HTERT RPE-1 (cell line): ENCODE measurements around the gene MCM10.

ENCODE experiments used
- in situ Hi-C: fragments of 300-500 bp; cut with MboI; formaldehyde crosslinking; loops from 4 replicates; pipeline ENCODE4 v1.14.3; 2020; ENCODE audit warnings: low sequenced_read_pairs

Gene MCM10

DNA sequence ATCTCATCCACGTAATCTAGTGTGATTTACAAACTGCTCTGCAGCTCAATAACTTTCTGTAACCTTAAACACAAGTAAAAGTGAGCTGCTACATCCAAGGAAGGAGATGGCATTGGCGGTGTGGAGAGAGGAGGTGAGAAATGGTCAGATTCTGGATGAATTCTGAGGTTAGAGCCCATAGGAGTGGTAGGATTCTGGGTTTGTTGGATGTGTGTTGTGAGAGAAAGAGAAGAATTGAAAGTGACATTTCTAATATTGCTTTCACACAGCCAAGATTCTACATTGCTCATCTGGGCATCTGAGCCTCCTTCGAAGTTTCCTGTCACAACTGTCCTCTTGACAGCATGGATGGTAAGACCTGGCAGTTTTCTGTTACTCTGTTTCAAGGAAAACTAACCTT lies 2.5 kb downstream of the MCM10 start:
- in situ Hi-C loops, result no loop called here

DNA sequence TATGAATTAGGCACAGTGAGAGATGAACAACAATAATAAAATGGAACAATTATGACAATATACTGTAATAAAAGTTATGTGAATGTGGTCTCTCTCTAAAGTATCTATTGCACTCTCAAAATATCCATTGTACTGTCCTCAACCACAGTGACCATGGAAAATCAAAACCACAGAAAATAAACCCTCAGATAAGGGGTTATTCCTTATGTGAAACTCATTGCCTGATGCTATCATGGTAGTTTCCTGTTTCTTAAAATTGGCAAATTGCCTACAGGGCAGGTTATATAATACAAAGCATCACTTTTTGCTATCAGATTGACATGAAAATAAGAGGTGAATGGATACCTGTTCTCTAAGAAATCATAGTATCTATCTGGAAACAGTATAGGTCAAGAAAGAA lies 3.8 kb downstream of the MCM10 start:
- in situ Hi-C loops, result no loop called here

DNA sequence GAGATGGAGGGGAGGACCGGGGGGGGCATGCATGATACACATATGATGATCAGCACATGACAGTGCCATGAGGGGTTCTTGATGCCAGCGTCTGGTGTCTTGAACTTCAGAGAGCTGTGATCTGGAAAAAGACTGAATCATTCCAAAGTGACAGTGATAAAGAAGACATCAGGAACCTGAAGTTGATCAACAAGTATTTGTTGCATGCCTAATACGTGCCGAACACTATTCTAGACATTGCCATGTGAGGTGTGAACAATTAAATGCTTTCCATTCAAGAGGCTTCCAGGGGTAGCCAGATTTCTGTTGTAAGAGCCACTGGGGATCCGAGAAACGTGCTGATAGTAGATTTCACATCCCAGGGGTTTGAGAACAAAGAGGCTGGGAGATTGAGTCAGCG lies 6.2 kb downstream of the MCM10 start:
- in situ Hi-C loops, result no loop called here

DNA sequence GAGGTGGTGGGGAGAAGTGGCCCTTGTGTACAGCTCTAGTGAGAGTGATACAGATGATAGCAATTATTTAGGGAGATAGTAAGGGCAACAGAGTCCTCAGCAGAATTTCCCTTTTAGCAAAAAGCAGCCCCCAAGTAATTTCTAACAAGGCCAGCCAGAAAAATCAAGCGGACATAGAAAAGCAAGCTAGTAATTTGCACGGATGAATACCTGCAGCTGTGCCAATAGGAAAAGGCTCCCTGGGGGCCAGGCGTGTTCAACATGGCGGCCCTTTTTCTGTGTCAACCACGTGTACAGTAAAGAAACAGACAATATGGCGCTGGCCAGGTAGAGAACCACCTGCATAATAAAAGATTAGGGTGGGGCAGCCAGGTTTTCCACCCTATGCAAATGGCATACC lies 7.4 kb downstream of the MCM10 start:
- in situ Hi-C loops, result no loop called here

DNA sequence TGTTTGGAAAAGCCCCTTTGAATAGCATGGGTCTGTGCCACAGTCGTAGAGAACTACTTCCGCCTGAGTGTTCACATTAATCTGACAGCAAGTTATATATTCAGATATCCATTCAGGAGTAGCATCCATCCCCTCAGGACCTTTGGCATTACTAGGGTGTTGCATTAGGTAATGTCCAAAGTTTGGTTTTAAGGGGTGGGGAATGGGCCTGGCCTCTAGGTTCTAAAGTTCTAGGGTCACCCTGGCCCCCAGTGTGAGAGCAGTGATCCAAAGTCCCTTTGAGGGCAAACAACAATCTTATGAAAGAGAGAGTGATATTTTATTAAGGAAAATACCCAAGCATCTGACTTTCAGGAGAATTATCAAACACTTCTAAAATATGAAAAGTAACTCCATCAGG lies 12.3 kb downstream of the MCM10 start:
- in situ Hi-C loops, result no loop called here

DNA sequence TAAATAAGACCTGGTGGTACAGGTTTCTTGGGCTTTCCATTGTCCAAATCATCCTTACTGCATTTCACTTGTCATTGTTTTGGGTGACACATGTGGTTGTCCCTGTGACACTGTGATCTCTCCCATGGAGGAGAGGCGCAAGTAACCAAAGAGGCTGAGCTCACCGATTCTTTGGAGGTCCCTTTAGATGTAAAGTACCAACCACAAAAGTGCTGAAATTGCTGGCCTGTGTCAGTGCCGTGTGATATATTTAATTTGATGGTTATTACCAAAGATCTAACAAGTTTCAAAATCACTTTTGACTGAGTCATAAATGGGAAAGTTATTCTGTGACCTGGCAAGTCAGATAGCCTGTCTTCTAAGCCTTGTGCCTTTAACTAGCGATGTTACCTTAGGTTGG lies 19.4 kb downstream of the MCM10 start:
- in situ Hi-C loops, result no loop called here

DNA sequence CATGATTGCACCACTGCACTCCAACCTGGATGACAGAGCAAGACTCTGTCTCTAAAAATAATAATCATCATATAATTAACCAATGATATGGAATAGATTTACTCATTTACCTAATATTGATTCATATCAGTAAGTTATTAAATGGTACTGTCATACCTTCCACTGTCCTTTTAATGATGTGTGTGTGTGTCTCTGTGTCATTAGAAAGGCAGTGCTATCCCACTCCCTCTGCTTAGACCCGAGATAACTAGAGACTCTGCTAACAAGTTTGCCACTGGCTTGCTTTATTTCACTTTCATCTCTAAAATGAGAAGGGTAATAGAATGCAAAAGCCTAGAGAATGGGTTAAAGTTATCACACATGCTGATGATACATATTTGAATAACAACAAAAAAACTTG lies 21.1 kb downstream of the MCM10 start:
- in situ Hi-C loops, result no loop called here

DNA sequence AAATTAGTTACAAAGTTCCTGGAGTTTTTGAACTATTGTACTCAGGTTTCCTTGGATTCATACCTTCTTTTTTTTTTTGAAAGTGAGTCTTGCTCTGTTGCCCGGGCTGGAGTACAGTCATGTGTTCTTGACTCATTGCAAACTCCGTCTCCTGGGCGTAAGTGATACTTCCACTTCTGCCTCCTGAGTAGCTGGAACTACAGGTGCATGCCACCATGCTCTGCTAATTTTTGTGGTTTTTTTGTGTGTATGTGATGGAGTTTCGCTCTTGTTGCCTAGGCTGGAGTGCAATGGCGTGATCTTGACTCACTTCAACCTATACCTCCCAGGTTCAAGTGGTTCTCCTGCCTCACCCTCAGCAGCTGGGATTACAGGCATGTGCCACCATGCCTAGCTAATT lies 22.3 kb downstream of the MCM10 start:
- in situ Hi-C loops, result no loop called here

DNA sequence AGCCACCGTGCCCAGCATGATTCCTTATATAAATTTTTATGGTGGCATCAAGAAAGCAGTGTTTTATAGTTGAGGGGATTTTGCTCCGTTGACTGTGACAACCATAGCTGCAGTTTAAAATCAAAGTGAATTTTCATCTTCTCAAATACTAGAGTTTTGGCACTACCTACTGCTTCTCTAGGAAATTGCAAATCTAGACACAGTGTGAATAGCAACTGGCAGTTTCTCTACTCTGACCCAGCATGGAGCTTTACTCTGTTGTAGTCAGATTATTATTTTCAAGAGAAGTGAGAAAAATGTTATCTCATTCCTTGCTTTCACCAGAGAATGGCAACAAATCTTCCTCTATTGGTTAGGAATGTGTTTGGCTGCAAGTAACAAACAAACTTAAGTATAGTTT lies 22.9 kb downstream of the MCM10 start:
- in situ Hi-C loops, result no loop called here

DNA sequence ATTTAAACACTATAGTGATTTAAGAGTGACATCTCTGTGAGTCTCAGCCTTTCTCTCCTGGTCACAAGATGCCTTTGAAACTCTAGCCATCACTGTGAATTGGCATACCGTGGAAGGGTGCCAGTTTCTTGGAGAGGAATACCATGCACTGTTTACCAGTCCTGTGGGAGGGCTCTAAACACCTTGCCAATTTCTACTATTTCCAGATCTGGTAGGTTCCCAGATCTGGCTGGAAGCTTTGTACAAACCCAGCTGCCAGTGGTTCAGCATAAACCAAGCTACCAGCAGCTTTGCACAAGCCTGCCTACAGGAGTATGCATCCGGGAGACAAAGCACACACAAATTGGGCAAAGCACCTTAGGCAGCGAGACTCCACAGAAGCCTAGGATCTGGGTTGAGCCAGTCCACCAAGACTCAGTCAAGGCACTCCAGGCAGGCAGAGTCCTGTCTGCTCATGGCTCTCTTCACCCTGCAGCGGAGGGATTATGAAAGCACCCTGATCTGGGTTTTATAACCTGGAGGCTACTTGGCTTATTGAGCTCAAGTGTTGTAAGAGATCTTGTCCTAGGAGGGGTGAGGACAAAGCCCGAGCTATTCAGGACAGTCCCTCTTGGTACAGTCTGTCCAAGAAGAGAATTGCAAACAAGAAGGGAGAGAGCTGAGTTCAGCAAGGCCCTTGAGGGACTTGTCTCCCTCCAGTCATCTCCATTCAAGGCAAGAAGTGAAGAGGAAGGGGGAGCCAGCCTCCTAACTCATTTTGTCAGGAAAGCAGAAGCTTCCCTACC lies 23.6 kb downstream of the MCM10 start:
- in situ Hi-C loops, result no loop called here

DNA sequence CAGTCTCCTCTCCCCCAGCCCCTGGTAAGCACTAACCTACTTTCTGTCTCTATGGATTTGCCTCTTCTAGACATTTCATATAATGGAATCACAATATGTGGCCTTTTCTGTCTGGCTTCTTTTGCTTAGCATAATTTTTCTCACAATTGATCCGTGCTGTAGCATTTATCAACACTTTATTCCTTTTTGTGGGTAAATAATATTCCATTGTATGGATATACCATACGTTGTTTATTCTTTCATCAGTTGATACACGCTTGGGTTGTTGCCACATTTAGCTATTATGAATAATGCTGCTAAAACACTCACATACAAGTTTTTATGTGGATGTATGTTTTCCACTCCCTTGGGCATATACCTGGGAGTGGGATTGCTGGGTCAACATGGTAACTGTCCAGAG lies 25.8 kb downstream of the MCM10 start:
- in situ Hi-C loops, result no loop called here

DNA sequence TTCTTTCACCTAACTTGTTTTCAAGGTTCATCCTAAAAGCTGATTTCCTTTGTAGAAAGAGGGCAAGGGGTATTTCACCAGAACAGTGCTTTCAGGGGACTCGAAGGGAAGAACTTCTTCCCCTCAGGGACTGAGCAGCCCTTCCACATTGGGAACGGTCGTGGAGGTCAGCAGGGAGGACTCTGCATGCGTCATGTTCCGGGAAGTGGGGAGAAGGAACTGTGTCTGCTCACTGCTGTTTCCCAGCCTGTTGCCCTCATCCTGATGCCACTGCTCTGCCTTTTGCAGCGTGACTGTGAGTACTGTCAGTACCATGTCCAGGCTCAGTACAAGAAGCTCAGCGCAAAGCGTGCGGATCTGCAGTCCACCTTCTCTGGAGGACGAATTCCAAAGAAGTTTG lies 27.2 kb downstream of the MCM10 start:
- in situ Hi-C loops, result no loop called here

DNA sequence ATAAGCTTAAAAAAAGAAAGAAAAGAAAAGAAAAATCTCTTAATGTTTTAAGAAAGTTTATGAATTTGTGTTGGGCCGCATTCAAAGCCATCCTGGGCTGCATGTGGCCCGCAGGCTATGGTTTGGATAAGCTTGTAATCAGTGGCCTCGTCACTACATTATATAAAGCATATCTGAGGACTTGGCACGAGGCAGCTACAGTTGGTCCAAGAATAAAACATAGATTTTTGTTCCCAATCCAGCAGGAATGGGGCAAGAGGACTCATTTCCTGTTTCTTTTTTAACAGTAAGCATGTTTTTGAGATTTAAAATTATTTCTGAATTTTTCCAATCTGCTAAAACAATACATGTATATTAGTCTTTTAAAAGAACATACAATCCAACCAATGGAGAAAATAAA lies 28.6 kb downstream of the MCM10 start:
- in situ Hi-C loops, result no loop called here

DNA sequence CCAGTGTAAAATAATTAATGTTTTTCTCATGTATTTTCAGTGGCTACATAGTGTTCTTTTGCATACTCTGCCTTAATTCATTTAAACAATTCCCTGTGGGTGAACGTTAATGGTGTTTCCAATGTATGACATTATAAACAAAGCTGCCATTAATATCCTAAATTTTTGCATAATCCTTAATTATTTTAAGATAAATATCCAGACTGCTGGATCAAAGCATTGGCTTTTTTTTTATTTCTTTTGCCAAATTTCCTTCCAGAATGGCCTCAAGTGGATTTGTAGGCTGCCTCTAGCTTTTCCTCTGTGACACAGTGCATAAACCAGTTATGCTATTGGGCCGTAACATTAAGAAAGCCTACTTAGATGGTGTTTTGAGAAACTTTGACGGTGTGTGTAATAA lies 29.5 kb downstream of the MCM10 start:
- in situ Hi-C loops, result no loop called here

DNA sequence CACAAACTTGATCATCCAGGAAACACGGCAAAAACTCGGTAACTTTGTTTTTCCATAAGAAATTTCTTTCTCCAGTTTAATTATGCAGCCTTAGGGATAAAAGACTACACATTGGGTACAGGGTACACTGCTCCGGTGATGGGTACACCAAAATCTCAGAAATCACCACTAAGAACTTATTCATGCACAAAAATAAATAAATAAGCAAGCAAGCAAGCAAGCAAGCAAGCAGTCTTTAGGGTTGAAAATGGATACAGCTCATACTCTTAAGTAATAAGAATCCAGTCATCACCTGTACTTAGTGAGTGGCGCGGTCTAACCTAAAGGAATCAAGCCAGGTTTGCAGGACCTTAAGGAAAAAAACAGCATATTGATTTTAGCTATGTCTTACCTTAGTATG lies 30.0 kb downstream of the MCM10 start:
- in situ Hi-C loops, result no loop called here

DNA sequence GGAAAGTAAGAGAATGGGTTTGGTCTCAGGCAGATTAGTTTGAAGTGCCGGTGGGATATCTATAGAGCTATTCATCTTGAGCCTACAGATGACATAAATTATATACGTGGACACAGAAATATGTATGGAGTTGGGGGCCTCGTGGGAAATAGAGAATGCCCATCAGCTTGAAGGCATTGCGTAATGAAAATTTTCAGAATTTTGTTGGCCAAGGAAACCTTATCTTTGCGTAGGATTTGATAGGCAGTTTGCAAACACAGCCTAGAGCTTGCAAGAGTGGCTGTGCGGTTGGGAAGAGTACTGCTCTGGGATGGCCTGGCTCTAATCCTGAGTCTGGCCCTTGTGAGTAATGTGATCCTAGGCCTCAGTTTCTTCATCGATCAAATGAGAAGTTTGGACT lies 32.3 kb downstream of the MCM10 start:
- in situ Hi-C loops, result no loop called here

DNA sequence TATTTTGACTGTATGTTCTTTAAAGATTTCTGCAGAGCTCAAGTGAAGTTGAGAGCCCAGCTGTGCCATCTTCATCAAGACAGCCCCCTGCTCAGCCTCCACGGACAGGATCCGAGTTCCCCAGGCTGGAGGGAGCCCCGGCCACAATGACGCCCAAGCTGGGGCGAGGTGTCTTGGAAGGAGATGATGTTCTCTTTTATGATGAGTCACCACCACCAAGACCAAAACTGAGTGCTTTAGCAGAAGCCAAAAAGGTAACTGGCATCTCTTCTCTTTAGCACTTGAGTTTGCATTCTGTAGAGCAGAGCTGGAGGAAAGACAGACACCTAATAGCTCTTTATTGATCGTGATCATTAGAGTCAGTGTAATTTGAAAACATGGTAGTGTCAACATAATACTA lies 33.7 kb downstream of the MCM10 start:
- in situ Hi-C loops, result no loop called here

DNA sequence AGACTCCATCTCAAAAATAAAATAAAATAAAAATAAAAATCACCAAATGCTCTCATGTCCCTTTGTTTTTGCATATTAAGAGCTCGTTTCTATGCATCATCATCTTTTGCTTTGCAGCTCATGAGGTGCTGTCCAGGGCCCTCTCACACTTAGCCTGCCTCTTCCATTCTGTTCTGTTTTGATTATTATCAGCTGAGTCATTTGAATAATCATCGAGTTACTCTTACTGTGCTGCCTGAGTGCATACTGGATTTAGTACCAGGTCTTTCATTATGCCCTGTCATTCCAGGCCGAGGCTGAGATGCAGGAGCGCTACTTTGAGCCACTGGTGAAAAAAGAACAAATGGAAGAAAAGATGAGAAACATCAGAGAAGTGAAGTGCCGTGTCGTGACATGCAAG lies 39.8 kb downstream of the MCM10 start:
- in situ Hi-C loops, result no loop called here

DNA sequence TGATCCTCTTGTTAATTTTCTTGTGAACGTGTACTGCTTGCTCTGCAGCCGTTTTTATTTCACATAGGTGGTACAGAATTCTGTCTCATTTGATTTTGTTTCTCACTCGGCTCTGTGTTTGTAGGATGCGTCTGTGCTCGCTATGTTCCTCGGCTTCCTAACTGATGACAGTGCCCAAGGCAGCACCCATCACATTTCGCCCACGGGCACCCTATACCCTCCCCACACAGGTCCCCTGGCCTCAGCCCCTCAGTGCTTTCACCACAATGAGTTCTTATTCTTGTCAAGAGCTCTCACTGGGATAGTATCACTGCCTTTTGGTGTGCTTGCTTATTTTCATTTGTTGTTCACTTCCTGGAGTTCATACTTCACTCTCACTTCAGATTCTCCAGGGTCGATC lies 44.7 kb downstream of the MCM10 start:
- in situ Hi-C loops, result no loop called here

DNA sequence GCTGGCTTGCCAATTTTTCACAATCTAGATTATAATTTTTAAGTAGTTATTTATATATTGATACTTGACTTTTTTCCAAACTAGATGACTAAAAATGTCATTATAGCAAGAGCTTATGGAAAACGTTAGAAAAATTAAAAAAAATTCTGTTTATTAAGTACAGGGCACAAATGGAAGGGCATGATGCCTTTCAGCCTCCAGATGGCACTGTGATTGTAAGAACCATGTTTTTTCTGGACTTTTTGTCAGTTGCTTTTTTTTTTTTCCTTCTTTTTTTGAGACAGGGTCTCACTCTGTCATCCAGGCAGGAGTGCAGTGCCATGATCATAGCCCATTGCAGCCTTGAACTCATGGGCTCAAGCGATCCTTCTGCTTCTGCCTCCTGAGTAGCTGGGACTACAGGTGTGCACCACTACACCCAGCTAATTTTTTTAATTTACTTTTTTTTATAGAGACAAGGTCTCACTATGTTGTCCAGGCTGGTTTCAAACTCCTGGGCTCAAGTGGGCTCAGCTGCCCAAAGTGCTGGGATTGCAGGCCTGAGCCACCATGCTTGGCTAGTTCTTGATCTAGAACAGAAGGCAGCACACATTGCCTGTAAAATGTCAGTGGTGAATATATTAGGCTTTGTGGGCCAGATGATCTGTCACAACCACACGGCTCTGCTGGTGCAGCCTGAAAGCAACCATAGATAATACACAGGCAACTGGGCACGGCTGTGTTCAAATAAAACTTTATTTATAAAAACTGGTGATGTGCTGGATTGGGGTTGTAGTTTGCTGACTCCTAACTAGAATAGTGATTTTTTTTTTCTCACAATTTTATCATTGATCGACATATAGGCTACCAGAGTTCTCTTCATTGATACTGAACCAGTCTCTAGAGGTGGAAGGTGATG lies 45.4 kb downstream of the MCM10 start:
- in situ Hi-C loops, result no loop called here

DNA sequence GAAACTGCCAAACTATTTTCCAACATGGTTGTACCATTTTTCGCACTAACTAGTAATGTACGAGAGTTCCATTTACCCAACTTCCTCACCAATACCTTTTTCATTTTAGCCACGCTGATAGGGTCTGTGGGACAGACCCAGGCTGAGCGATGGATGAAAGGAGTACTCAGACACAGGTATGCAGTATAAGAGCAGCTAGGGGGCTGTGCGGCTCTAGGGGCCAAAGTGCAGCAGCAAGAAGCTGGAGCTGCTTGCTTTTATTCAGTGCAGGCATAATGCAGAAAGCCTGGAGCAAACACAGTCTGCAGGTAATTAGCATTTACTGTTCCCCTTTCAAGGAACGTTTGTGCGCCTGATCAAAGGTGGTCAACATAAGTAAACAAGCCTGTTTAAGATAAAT lies 51.8 kb downstream of the MCM10 start:
- in situ Hi-C loops, result no loop called here

DNA sequence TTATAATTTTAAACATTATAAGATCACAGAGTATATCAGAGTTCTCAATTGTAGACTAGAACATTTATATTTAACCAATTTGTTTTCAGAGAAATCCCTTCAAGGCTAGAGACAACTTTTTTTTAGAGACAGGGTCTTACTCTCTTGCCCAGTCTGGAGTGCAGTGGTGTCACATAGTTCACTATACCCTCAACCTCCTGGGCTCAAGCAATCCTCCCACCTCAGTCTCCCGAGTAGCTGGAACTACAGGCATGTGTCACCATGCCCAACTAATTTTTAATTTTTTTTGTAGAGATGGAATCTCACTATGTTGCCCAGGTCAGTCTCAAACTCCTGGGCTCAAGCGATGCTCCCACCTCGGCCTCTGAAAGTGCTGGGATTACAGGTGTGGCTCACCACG lies 57.5 kb downstream of the MCM10 start:
- in situ Hi-C loops, result no loop called here
